Measurements from ENCODE around the gene CD79B.
A peak's percentile ranks its signal among the peaks of the same experiment; 100 is the strongest.

DNA sequence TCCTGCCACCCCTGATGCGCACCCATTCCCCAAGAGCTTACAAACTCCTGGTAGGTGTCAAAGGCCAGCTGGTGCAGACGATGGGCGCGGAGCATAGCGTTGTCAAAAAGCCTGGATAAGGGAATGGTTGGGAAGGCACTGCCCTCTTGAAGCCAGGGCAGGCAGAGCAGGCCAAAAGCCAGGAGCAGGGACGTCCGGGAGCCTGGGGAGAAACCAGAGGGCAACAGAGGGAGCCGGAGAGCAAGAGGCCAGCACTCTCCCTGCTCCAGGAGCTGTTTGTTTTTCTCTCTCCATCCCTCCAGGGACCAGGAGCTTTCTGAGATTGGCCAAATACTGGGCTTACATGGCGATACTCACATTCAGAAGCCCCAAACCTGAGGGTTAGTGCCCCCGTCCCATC lies 13.8 kb downstream of the CD79B start:
- TF ChIP-seq CTCF (conservative IDR thresholded peaks at IDR 0.05; ENCODE audit: low read depth in 2 of 2) (peak in 1 of 2 experiments; percentile 49; a peak in 2 of 4 replicates), EZH2 (IDR thresholded peaks at IDR 0.05; ENCODE audit: low read depth, unreplicated experiment) (no peak), EZH2phosphoT487 (IDR thresholded peaks at IDR 0.05; ENCODE audit: unreplicated experiment) (no peak), POLR2AphosphoS5 (IDR thresholded peaks at IDR 0.05; ENCODE audit: low read depth) (no peak)
- TF ChIP-seq, protein P1, sequence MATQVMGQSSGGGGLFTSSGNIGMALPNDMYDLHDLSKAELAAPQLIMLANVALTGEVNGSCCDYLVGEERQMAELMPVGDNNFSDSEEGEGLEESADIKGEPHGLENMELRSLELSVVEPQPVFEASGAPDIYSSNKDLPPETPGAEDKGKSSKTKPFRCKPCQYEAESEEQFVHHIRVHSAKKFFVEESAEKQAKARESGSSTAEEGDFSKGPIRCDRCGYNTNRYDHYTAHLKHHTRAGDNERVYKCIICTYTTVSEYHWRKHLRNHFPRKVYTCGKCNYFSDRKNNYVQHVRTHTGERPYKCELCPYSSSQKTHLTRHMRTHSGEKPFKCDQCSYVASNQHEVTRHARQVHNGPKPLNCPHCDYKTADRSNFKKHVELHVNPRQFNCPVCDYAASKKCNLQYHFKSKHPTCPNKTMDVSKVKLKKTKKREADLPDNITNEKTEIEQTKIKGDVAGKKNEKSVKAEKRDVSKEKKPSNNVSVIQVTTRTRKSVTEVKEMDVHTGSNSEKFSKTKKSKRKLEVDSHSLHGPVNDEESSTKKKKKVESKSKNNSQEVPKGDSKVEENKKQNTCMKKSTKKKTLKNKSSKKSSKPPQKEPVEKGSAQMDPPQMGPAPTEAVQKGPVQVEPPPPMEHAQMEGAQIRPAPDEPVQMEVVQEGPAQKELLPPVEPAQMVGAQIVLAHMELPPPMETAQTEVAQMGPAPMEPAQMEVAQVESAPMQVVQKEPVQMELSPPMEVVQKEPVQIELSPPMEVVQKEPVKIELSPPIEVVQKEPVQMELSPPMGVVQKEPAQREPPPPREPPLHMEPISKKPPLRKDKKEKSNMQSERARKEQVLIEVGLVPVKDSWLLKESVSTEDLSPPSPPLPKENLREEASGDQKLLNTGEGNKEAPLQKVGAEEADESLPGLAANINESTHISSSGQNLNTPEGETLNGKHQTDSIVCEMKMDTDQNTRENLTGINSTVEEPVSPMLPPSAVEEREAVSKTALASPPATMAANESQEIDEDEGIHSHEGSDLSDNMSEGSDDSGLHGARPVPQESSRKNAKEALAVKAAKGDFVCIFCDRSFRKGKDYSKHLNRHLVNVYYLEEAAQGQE (IDR thresholded peaks at IDR 0.05; ENCODE audit: unreplicated experiment) = no peak

All from GM23338 (cell line).